Lower lobe of right lung (tissue), 2 donors: Measurements from ENCODE around the gene TNFAIP1. TPM values are rescaled to one million over a fixed set of nuclear protein-coding genes. Genes with fewer than 3 reads are reported as not detected.

Experiments
- ATAC-seq, 2 donors: fragments of 200-7000 bp; cut with Tn5 transposase; one replicate each; pipeline ENCODE4 v1.9.1; 2020 to 2022; ENCODE audit warnings: mild to moderate bottlenecking in 2 of 2, moderate library complexity in 2 of 2
- DNase-seq: peaks from one replicate; pipeline ENCODE4 v3.0.0-alpha.2; 2020
- H3K27ac ChIP-seq: fragments of 200-600 bp; one replicate; pipeline ENCODE4 v1.8.0; 2022
- H3K27me3 ChIP-seq: fragments of 200-600 bp; one replicate; pipeline ENCODE4 v1.8.0; 2022; ENCODE audit warnings: low read depth
- H3K36me3 ChIP-seq: fragments of 200-600 bp; one replicate; pipeline ENCODE4 v1.8.0; 2022; ENCODE audit warnings: mild to moderate bottlenecking
- H3K4me1 ChIP-seq: fragments of 200-600 bp; one replicate; pipeline ENCODE4 v1.8.0; 2022
- H3K4me3 ChIP-seq: fragments of 200-600 bp; one replicate; pipeline ENCODE4 v1.8.0; 2022; ENCODE audit warnings: mild to moderate bottlenecking
- H3K9me3 ChIP-seq: fragments of 200-600 bp; one replicate; pipeline ENCODE4 v1.8.0; 2022
- CTCF ChIP-seq: fragments of 200-600 bp; IDR thresholded peaks from one replicate; pipeline ENCODE4 v1.8.0; 2022; ENCODE audit warnings: antibody characterized with exemption, mild to moderate bottlenecking
- intact Hi-C: fragments of 100-400 bp; cut with DNase I; formaldehyde crosslinking; loops from one replicate; pipeline ENCODE4 v1.11.0; 2022
- total RNA-seq: library from RNA; stranded (reverse); fragmentation: NEBNext Ultra II Directional; extraction: Animal tissue kit (Norgen Biotek cat#: 25700); gene quantifications from one replicate; pipeline ENCODE4 v1.2.1, GENCODE V29; 2021
- donor health status: DM: no; HTN: yes; CAD: no; lungs with severe emphysema.

Gene TNFAIP1
- total RNA-seq, 1 donor from 2014 or later = 56.1 TPM

- peak; percentile 23 for TF ChIP-seq CTCF
- Histone ChIP-seq H3K9me3 (no peaks in the 10 kb centered on the region), H3K27ac (peak overlapping the region; percentile 44), H3K4me3 (peak overlapping the region; percentile 25), H3K4me1 (peaks cover 32% of the 10 kb centered on the region), H3K36me3 (no peaks in the 10 kb centered on the region), H3K27me3 (no peaks in the 10 kb centered on the region)
- ATAC-seq = peak; percentile 45 to 46
- peak; percentile 76 for DNase-seq
- intact Hi-C loops = no loop called here
These were observed 45.7 kb downstream of the TNFAIP1 start for GRCh38 chr17:28381141-28381825.

GRCh38 chr17:28384281-28385036 is 48.9 kb downstream of the TNFAIP1 start:
- H3K27ac ChIP-seq = peak overlapping the region; percentile 66

GRCh38 chr17:28385037-28385400 is 49.5 kb downstream of the TNFAIP1 start:
- H3K27me3 ChIP-seq = no peaks in the 10 kb centered on the region
- DNase-seq = peak; percentile 66
- H3K4me1 ChIP-seq = peaks cover 32% of the 10 kb centered on the region
- H3K27ac ChIP-seq = peak overlapping the region; percentile 66
- no peak for TF ChIP-seq CTCF
- H3K9me3 ChIP-seq = no peaks in the 10 kb centered on the region
- H3K4me3 ChIP-seq = peak overlapping the region; percentile 65
- intact Hi-C loops = no loop called here
- H3K36me3 ChIP-seq = peaks cover 34% of the 10 kb centered on the region
- ATAC-seq = peak; percentile 44 to 59

More at GRCh38 chr17:28384281-28385036, 48.9 kb downstream of the TNFAIP1 start:
- Histone ChIP-seq H3K27me3 (no peaks in the 10 kb centered on the region), H3K9me3 (no peaks in the 10 kb centered on the region), H3K4me3 (peak overlapping the region; percentile 65), H3K4me1 (peaks cover 32% of the 10 kb centered on the region), H3K36me3 (peaks cover 28% of the 10 kb centered on the region)
- ATAC-seq = peak; percentile 91 to 93
- no peak for TF ChIP-seq CTCF
- intact Hi-C loops = no loop called here
- peak; percentile 88 for DNase-seq

- ATAC-seq (no peak), DNase-seq (peak; percentile 49)
- Histone ChIP-seq H3K27ac (peak overlapping the region; percentile 66), H3K4me3 (peak overlapping the region; percentile 65), H3K27me3 (no peaks in the 10 kb centered on the region), H3K9me3 (no peaks in the 10 kb centered on the region), H3K4me1 (peaks cover 30% of the 10 kb centered on the region), H3K36me3 (peaks cover 38% of the 10 kb centered on the region)
- intact Hi-C loops = no loop called here
- no peak for TF ChIP-seq CTCF
These were observed 49.8 kb downstream of the TNFAIP1 start for GRCh38 chr17:28385406-28385805.

- peaks cover 48% of the 10 kb centered on the region for H3K36me3 ChIP-seq
These were observed 50.8 kb downstream of the TNFAIP1 start for GRCh38 chr17:28386391-28386790.

More at GRCh38 chr17:28386391-28386790, 50.8 kb downstream of the TNFAIP1 start:
- no peak for ATAC-seq
- Histone ChIP-seq H3K9me3 (no peaks in the 10 kb centered on the region), H3K27ac (no peak overlapping the region), H3K27me3 (no peaks in the 10 kb centered on the region), H3K4me3 (no peak overlapping the region), H3K4me1 (peaks cover 21% of the 10 kb centered on the region)
- no peak for TF ChIP-seq CTCF
- intact Hi-C loops = no loop called here
- DNase-seq = no peak
